ENCODE measurements around the gene NETO1. TPM values are rescaled to one million over a fixed set of nuclear protein-coding genes. Genes with fewer than 3 reads are reported as not detected.

NETO1 gene
- total RNA-seq, 1 donor from 2014 or later = 19.8 TPM

GRCh38 chr18:72727038-72727655 is 140.6 kb downstream of the NETO1 start:
- no peaks in the 10 kb centered on the region for H3K4me1 ChIP-seq (ENCODE audit: insufficient read depth, low read length)
- Mint-ChIP-seq H3K4me1 (ENCODE audit: low read depth, unreplicated experiment) (peaks cover 3% of the 10 kb centered on the region), H3K36me3 (ENCODE audit: low read depth, unreplicated experiment) (no peaks in the 10 kb centered on the region), H3K4me3 (ENCODE audit: unreplicated experiment) (no peak overlapping the region), H3K9me3 (ENCODE audit: unreplicated experiment) (peaks cover 9% of the 10 kb centered on the region), H3K27me3 (ENCODE audit: low read depth, unreplicated experiment) (no peaks in the 10 kb centered on the region), H3K27ac (ENCODE audit: unreplicated experiment) (peak overlapping the region; percentile 21)
- H3K4me3 ChIP-seq (ENCODE audit: insufficient read depth, low read depth, low read length) = no peak overlapping the region
- DNase-seq (ENCODE audit: low read depth) (no peak), FAIRE-seq (no peak)
- no peak overlapping the region for H2AFZ ChIP-seq (ENCODE audit: low read depth, low read length)
- H3K36me3 ChIP-seq (ENCODE audit: insufficient read depth, low read length) = no peaks in the 10 kb centered on the region
- no peaks in the 10 kb centered on the region for H3K9me3 ChIP-seq (ENCODE audit: insufficient read depth, low read depth, low read length)
- no peaks in the 10 kb centered on the region for H3K79me2 ChIP-seq (ENCODE audit: insufficient read depth, low read length)
- H3K27ac ChIP-seq (ENCODE audit: low read depth, low read length) = no peak overlapping the region
- no peaks in the 10 kb centered on the region for H4K20me1 ChIP-seq (ENCODE audit: insufficient read depth, low read length)
- TF ChIP-seq EZH2 (IDR thresholded peaks at IDR 0.05; ENCODE audit: insufficient read depth, low read length) = no peak
- TF ChIP-seq, protein P1, sequence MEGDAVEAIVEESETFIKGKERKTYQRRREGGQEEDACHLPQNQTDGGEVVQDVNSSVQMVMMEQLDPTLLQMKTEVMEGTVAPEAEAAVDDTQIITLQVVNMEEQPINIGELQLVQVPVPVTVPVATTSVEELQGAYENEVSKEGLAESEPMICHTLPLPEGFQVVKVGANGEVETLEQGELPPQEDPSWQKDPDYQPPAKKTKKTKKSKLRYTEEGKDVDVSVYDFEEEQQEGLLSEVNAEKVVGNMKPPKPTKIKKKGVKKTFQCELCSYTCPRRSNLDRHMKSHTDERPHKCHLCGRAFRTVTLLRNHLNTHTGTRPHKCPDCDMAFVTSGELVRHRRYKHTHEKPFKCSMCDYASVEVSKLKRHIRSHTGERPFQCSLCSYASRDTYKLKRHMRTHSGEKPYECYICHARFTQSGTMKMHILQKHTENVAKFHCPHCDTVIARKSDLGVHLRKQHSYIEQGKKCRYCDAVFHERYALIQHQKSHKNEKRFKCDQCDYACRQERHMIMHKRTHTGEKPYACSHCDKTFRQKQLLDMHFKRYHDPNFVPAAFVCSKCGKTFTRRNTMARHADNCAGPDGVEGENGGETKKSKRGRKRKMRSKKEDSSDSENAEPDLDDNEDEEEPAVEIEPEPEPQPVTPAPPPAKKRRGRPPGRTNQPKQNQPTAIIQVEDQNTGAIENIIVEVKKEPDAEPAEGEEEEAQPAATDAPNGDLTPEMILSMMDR (IDR thresholded peaks at IDR 0.05; ENCODE audit: insufficient read depth, low read depth, low read length) = no peak
- no peak overlapping the region for H3K9ac ChIP-seq (ENCODE audit: low read length)
- no peaks in the 10 kb centered on the region for H3K27me3 ChIP-seq (ENCODE audit: insufficient read depth, low read length)
- no peak overlapping the region for H3K4me2 ChIP-seq (ENCODE audit: low read length)

DNA sequence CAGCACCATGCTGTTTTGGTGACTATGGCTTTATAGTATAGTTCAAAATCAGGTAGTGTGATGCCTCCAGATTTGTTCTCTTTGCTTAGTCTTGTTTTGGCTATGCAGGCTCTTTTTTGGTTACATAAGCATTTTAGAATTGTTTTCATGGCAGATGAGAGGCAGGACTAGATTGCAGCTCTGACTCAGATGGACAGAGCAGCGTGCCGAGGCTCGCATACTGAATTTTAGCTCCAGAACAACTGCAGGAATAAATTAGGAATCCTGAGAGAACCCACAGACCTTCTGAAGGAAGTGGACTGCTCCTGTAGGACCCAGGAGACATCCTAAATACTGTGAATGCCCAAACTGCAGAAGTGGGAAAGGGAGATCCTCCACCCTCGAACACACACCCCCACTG is 141.6 kb downstream of the NETO1 start:
- Mint-ChIP-seq H3K27ac (ENCODE audit: unreplicated experiment) (no peak overlapping the region), H3K4me3 (ENCODE audit: unreplicated experiment) (no peak overlapping the region), H3K27me3 (ENCODE audit: low read depth, unreplicated experiment) (no peaks in the 10 kb centered on the region), H3K36me3 (ENCODE audit: low read depth, unreplicated experiment) (no peaks in the 10 kb centered on the region), H3K9me3 (ENCODE audit: unreplicated experiment) (peaks cover 9% of the 10 kb centered on the region), H3K4me1 (ENCODE audit: low read depth, unreplicated experiment) (peaks cover 3% of the 10 kb centered on the region)
- Histone ChIP-seq H3K4me1 (ENCODE audit: insufficient read depth, low read length) (no peaks in the 10 kb centered on the region), H4K20me1 (ENCODE audit: insufficient read depth, low read length) (no peaks in the 10 kb centered on the region), H3K9me3 (ENCODE audit: insufficient read depth, low read depth, low read length) (no peaks in the 10 kb centered on the region), H3K9ac (ENCODE audit: low read length) (no peak overlapping the region), H3K4me2 (ENCODE audit: low read length) (no peak overlapping the region), H2AFZ (ENCODE audit: low read depth, low read length) (no peak overlapping the region), H3K36me3 (ENCODE audit: insufficient read depth, low read length) (no peaks in the 10 kb centered on the region), H3K79me2 (ENCODE audit: insufficient read depth, low read length) (no peaks in the 10 kb centered on the region), H3K4me3 (ENCODE audit: insufficient read depth, low read depth, low read length) (no peak overlapping the region), H3K27ac (ENCODE audit: low read depth, low read length) (no peak overlapping the region), H3K27me3 (ENCODE audit: insufficient read depth, low read length) (no peaks in the 10 kb centered on the region)
- no peak for FAIRE-seq
- TF ChIP-seq, protein P1 (IDR thresholded peaks at IDR 0.05; ENCODE audit: insufficient read depth, low read depth, low read length) = no peak
- TF ChIP-seq EZH2 (IDR thresholded peaks at IDR 0.05; ENCODE audit: insufficient read depth, low read length) = no peak
- DNase-seq (ENCODE audit: low read depth) = no peak

GRCh38 chr18:72721330-72721729 is 146.5 kb downstream of the NETO1 start:
- FAIRE-seq (no peak), DNase-seq (ENCODE audit: low read depth) (no peak)
- H3K4me3 Mint-ChIP-seq (ENCODE audit: unreplicated experiment) = no peak overlapping the region
- no peaks in the 10 kb centered on the region for H4K20me1 ChIP-seq (ENCODE audit: insufficient read depth, low read length)
- H3K4me1 ChIP-seq (ENCODE audit: insufficient read depth, low read length) = no peaks in the 10 kb centered on the region
- no peaks in the 10 kb centered on the region for H3K9me3 ChIP-seq (ENCODE audit: insufficient read depth, low read depth, low read length)
- no peaks in the 10 kb centered on the region for H3K79me2 ChIP-seq (ENCODE audit: insufficient read depth, low read length)
- no peaks in the 10 kb centered on the region for H3K36me3 Mint-ChIP-seq (ENCODE audit: low read depth, unreplicated experiment)
- H3K36me3 ChIP-seq (ENCODE audit: insufficient read depth, low read length) = no peaks in the 10 kb centered on the region
- no peak overlapping the region for H3K27ac Mint-ChIP-seq (ENCODE audit: unreplicated experiment)
- no peak overlapping the region for H2AFZ ChIP-seq (ENCODE audit: low read depth, low read length)
- no peak overlapping the region for H3K4me2 ChIP-seq (ENCODE audit: low read length)
- H3K9me3 Mint-ChIP-seq (ENCODE audit: unreplicated experiment) = peaks cover 2% of the 10 kb centered on the region
- H3K27ac ChIP-seq (ENCODE audit: low read depth, low read length) = no peak overlapping the region
- no peak overlapping the region for H3K9ac ChIP-seq (ENCODE audit: low read length)
- H3K4me3 ChIP-seq (ENCODE audit: insufficient read depth, low read depth, low read length) = no peak overlapping the region
- TF ChIP-seq EZH2 (IDR thresholded peaks at IDR 0.05; ENCODE audit: insufficient read depth, low read length) = no peak
- TF ChIP-seq, protein P1 (IDR thresholded peaks at IDR 0.05; ENCODE audit: insufficient read depth, low read depth, low read length) = no peak
- no peaks in the 10 kb centered on the region for H3K4me1 Mint-ChIP-seq (ENCODE audit: low read depth, unreplicated experiment)
- H3K27me3 Mint-ChIP-seq (ENCODE audit: low read depth, unreplicated experiment) = no peaks in the 10 kb centered on the region
- H3K27me3 ChIP-seq (ENCODE audit: insufficient read depth, low read length) = no peaks in the 10 kb centered on the region

All from astrocyte (in vitro differentiated cells and primary cell).